Chondrocyte (in vitro differentiated cells): ENCODE results near the gene IL22RA2. TPM values are rescaled to one million over a fixed set of nuclear protein-coding genes. Genes with fewer than 3 reads are reported as not detected.
"Not testable (repeated sequence)": the region's sequence is repeated elsewhere in the genome, so short reads cannot be mapped to it uniquely, and the experiment has no call there.

Experiments used
- DNase-seq: peaks from one replicate; pipeline ENCODE4 v3.0.0; 2021; ENCODE audit warnings: mixed read lengths, low spot score
- H3K27ac Mint-ChIP-seq: one replicate; pipeline ENCODE4 v1.8.0; 2021; ENCODE audit warnings: mild to moderate bottlenecking, moderate library complexity, mixed read lengths; ENCODE audit not compliant: unreplicated experiment
- H3K27me3 Mint-ChIP-seq: 2 replicates; pipeline ENCODE4 v1.8.0; 2021; ENCODE audit warnings: low read depth, mixed read lengths
- H3K36me3 Mint-ChIP-seq: 2 replicates; pipeline ENCODE4 v1.8.0; 2021; ENCODE audit warnings: low read depth, mixed read lengths
- H3K4me1 Mint-ChIP-seq: 2 replicates; pipeline ENCODE4 v1.8.0; 2021; ENCODE audit warnings: low read depth, mild to moderate bottlenecking, mixed read lengths
- H3K4me3 Mint-ChIP-seq: one replicate; pipeline ENCODE4 v1.8.0; 2021; ENCODE audit warnings: mild to moderate bottlenecking, moderate library complexity, mixed read lengths; ENCODE audit not compliant: unreplicated experiment
- H3K9me3 Mint-ChIP-seq: 2 replicates; pipeline ENCODE4 v1.8.0; 2021; ENCODE audit warnings: low read depth, mixed read lengths
- CTCF ChIP-seq: fragments of 200-600 bp; sonication (generic); IDR thresholded peaks from 2 replicates; pipeline ENCODE4 v1.5.0; 2021; ENCODE audit warnings: antibody characterized with exemption, mild to moderate bottlenecking, moderate library complexity
- total RNA-seq: library from RNA; stranded (reverse); gene quantifications from 3 replicates; pipeline ENCODE4 v1.2.1, GENCODE V29; 2021

The IL22RA2 gene
- total RNA-seq, 1 donor from 2014 or later = not detected

- Mint-ChIP-seq H3K4me1 (no peaks in the 10 kb centered on the region), H3K9me3 (no peaks in the 10 kb centered on the region), H3K36me3 (no peaks in the 10 kb centered on the region), H3K4me3 (no peak overlapping the region), H3K27me3 (no peaks in the 10 kb centered on the region), H3K27ac (no peak overlapping the region)
- TF ChIP-seq CTCF = no peak
- no peak for DNase-seq
Observed at GRCh38 chr6:137111296-137112066, 62.0 kb downstream of the IL22RA2 start.

GRCh38 chr6:137107767-137108105, 65.7 kb downstream of the IL22RA2 start:
- no peak for TF ChIP-seq CTCF
- no peaks in the 10 kb centered on the region for H3K9me3 Mint-ChIP-seq

GRCh38 chr6:137107047-137107766, 66.2 kb downstream of the IL22RA2 start:
- not testable (repeated sequence) for H3K27ac Mint-ChIP-seq, H3K27me3 Mint-ChIP-seq, H3K4me1 Mint-ChIP-seq, DNase-seq, H3K36me3 Mint-ChIP-seq, H3K9me3 Mint-ChIP-seq, H3K4me3 Mint-ChIP-seq

More at GRCh38 chr6:137107767-137108105, 65.7 kb downstream of the IL22RA2 start:
- H3K4me3 Mint-ChIP-seq = no peak overlapping the region
- H3K27me3 Mint-ChIP-seq = peaks cover under 1% of the 10 kb centered on the region
- H3K36me3 Mint-ChIP-seq = no peaks in the 10 kb centered on the region
- DNase-seq = no peak
- H3K27ac Mint-ChIP-seq = no peak overlapping the region
- no peaks in the 10 kb centered on the region for H3K4me1 Mint-ChIP-seq

GRCh38 chr6:137106183-137106582, 67.3 kb downstream of the IL22RA2 start:
- Mint-ChIP-seq H3K36me3 (no peaks in the 10 kb centered on the region), H3K9me3 (no peaks in the 10 kb centered on the region), H3K4me1 (no peaks in the 10 kb centered on the region), H3K4me3 (no peak overlapping the region), H3K27ac (no peak overlapping the region), H3K27me3 (peaks cover 2% of the 10 kb centered on the region)
- no peak for TF ChIP-seq CTCF
- no peak for DNase-seq

GRCh38 chr6:137105375-137105774, 68.1 kb downstream of the IL22RA2 start:
- no peak for TF ChIP-seq CTCF
- Mint-ChIP-seq H3K4me1 (no peaks in the 10 kb centered on the region), H3K9me3 (no peaks in the 10 kb centered on the region), H3K4me3 (no peak overlapping the region), H3K27me3 (peaks cover 2% of the 10 kb centered on the region), H3K36me3 (no peaks in the 10 kb centered on the region), H3K27ac (no peak overlapping the region)
- DNase-seq = no peak
